Fibroblast of mammary gland (primary cell): ENCODE results near the gene OXER1.
A peak's percentile ranks its signal among the peaks of the same experiment; 100 is the strongest.

Source experiments
- DNase-seq: peaks from one replicate; pipeline ENCODE4 v3.0.0-alpha.2; 2010; ENCODE audit warnings: low read depth
- H3K4me3 ChIP-seq: 2 replicates; pipeline ENCODE4 v1.5.1; 2011; ENCODE audit warnings: low read depth, mild to moderate bottlenecking, low read length, moderate library complexity; ENCODE audit not compliant: control insufficient read depth
- CTCF ChIP-seq: conservative IDR thresholded peaks from 2 replicates; pipeline ENCODE4 v1.5.1; 2011; ENCODE audit warnings: low read depth, low read length, inconsistent platforms; ENCODE audit not compliant: control insufficient read depth, insufficient read depth

OXER1 gene

DNA sequence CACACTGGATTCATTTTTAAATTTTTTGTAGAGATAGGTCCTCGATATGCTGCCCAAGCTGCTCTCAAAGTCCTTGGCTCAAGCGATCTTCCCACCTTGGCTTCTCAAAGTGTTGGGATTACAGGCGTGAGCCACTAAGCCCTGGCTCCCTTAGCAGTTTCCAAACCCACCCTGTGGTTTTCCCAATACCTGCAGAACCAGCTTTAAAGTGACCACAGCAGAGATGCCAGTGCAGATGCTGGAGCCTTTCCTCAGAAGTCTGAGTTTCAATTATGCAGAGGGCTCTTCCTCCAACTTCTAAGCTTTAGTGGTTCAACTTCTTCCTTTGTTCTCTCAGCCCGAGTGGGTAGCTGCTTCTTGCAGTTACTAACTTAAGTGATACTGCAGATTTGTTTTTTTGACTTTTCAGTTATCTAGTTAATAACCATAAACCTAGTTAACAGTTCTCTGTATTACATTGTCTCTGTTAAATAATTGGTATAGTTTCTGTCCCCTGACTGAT, 36.6 kb upstream of the OXER1 start:
- no peak for TF ChIP-seq CTCF
- DNase-seq, result no peak
- H3K4me3 ChIP-seq, result no peak overlapping the region

GRCh38 chr2:42799881-42800280, 35.9 kb upstream of the OXER1 start:
- no peak for DNase-seq
- TF ChIP-seq CTCF, result no peak
- no peak overlapping the region for H3K4me3 ChIP-seq

DNA sequence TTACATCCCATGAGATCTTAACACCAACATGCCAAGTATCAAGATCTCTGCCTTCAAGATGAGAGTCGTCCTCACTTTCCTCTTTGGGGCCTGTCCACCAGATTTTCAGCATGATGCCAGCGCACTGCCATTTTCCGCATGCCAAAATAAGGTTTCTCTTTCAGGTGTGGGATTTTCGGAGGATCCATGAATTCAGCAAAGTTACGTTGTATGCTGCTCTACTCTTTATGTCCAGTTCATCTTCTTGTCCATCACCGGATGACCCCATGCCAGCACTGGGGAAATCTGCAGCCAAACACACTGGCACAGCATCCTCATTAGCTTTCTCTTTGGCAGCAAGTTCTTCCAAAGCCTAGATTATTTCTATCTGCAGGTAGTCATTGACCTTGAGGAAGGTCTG, 33.3 kb upstream of the OXER1 start:
- TF ChIP-seq CTCF, result no peak
- DNase-seq, result no peak
- H3K4me3 ChIP-seq, result no peak overlapping the region

DNA sequence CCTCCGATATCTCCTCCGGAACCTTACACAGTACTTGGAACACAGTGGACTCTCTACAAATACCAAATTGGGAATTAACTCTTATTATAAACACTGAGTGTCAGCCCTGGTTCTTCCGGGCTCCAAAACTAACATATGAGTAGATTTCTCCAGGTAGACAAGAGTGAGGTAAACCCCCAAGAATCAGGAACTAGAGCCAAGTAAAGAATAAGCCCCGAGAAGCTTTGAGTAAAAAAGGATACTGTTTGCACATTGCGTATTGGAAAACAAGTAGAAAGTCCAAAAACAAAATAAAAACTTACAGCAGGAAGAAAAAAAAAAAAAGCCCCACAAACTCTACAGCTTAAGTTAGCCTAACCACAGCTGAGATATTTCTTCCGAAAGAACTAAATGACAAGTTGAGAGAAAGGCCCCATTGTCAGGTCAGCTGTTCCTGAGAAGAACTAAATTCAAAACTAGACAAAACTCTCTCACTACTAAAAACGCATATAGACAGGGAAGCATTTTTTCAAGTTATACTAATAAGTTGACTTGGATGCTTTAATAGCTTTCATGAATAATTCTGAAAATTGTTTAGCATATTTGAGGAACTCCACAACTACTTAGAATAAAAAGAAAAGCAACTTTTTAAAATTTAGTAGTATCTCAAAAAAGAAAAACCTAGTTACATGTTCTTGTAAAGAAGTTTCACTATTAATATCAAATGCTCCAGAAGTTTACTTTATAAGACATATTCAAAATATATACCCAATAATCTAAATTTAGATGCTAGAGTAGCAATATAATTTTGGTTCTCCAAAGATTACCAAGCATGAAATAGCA, 32.7 kb upstream of the OXER1 start:
- H3K4me3 ChIP-seq, result no peak overlapping the region
- TF ChIP-seq CTCF, result no peak
- DNase-seq, result no peak

DNA sequence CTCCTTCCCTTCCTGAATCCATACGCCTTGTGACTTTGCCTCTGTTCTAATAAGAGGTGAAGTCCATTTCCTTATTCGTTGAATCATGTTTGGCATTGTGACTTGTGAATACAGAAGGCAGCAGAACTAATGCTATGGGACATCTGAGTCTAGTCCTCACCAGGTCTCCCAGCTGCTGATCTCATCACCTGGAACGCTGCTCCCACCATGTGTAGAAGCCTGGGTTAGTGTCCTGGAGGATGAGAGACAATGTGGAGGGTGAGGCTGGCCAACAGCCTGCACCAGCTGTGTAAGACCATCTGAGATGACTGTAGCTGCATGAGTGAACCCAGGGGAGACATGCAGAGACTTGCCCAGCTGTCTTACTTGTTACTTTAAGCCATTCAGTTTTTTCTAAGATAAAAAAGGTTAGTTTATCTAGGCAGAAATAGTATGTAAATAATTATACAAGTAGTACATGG, 31.9 kb upstream of the OXER1 start:
- peak; percentile 31 for DNase-seq
- TF ChIP-seq CTCF, result no peak

GRCh38 chr2:42795275-42795674, 31.3 kb upstream of the OXER1 start:
- H3K4me3 ChIP-seq, result no peak overlapping the region
- DNase-seq, result no peak
- TF ChIP-seq CTCF, result no peak

More for the DNA sequence above, 31.9 kb upstream of the OXER1 start:
- no peak overlapping the region for H3K4me3 ChIP-seq
